GM21528 (cell line): ENCODE measurements around the gene ZDHHC17.
"Not testable (repeated sequence)": the region's sequence is repeated elsewhere in the genome, so short reads cannot be mapped to it uniquely, and the experiment has no call there.

Experiments
- ATAC-seq: cut with Tn5 transposase; IDR thresholded peaks from one replicate; pipeline ENCODE4 v1.9.1; 2021; ENCODE audit warnings: mild to moderate bottlenecking, moderate library complexity; ENCODE audit not compliant: unreplicated experiment, low FRiP score

The ZDHHC17 gene

DNA sequence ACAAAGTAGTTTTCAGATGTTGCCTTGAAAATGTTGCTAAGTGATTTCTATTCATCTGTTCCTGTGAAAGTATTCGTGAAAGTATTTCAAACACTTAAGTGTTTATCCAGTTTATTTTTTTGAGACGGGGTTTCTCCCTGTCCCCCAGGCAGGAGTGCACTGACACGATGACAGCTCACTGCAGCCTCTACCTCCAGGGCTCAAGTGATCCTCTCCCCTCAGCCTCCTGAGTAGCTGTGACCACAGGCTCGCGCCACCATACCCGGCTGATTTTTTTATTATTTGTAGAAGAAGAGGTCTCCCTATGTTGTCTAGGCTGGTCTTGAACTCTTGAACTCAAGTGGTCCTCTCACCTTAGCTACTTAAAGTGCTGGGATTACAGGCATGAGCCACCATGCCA lies 1.7 kb downstream of the ZDHHC17 start:
- no peak for ATAC-seq

DNA sequence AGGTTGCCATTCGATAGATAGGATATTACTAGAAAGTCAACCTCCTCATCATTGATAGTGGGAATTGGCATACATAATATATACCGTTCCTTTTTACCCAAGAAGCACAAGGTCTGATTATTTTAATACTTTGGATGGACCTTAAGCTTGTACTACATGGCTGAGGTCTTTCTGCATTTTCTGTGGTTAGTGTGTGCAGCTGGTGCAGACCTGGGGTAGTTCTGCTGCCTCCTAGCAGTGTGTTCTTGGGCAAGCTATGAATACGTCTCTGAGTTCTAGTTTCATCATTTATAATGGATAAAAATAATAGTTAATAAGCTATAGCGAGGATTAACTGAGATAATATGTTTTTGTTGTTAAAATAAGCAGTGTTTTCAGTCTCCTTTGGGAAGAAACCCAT lies 2.2 kb downstream of the ZDHHC17 start:
- ATAC-seq = no peak

DNA sequence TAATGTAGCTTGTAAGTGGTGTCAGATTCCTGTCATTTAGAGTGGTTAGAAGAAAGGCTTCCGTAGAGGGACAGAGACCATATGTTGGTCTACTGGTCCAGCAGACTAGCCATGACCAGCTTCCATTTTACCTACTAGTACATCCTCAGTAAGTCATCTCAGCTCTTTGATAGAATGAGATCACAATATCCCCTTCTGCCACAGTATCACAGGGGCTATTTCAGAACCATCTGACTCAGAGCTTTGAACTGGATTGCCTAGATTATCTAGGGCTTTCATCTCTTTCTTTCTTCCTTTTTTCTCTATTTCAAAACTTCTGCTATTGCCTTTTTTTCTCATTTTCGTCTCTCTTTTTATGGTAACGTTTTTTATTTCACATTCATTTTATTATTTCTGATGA lies 4.7 kb downstream of the ZDHHC17 start:
- no peak for ATAC-seq

DNA sequence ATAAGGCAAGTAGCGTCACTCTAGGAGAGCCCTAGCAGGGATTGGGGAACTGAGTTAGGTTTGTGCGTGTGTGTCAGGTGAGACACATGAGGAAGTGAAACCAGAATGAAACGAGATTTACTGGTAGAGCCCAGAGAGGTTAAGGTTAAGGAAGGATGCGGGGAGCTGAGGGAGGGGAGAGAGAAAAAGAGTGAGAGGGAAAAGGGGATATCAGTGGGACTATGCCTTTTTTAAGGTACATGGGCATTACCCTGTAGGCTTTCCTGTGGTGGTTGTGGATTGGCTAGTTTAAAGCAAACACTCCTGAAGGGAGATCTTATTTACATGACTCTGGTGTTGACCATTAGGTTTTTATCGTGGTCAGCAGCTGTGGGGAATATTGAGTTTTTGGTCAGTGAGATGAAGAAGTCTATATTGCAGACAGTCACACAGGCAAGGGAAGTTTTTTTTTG lies 13.9 kb downstream of the ZDHHC17 start:
- ATAC-seq = peak; percentile 100

DNA sequence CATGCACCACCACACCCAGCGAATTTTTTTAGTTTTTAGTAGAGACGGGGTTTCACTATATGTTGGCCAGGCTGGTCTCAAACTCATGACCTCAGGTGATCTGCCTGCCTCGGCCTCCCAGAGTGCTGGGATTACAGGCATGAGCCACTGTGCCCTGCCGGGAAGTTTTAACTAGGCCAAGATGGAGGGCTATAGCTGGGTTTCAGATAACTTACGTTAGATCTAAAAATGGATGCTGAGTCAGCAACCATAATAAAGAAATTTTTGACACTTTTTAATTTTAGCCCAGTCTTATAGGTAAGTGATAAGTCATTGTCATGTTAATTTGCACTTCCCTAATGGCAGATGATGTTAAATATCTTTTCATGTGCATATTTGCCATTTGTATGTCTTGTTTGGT lies 14.4 kb downstream of the ZDHHC17 start:
- ATAC-seq = no peak

DNA sequence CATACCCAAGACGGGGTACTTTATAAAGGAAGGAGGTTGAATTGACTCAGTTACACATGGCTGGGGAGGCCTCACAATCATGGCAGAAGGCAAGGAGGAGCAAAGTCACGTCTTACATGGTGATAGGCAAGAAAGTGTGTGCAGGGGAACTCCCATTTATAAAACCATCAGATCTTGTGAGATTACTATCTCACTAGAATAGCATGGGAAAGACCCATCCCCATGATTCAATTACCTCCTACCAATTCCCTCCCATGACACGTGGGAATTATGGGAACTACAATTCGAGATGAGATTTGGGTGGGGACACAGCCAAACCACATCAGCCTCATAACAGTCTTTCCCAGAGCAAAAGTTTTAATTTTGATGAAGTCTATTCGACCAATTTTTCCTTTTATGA lies 15.4 kb downstream of the ZDHHC17 start:
- not testable (repeated sequence) for ATAC-seq

DNA sequence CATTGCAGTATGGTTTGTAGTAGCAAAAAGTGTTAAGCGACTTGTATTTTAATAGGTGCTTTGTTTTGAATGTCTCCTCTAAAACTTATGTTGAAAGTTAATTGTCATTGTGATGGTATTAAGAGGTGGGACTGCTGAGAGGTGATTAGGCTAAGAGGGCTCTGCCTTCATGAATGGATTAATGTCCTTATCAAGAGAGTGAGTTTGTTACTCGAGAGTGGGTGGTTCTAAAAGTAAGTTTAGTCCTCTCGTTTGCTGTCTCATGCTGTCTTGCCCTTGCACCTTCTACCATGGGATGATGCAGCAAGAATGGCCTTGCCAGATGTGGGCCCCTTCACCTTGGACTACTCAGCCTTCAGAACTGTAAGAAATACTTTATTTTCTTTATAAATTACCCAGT lies 17.4 kb downstream of the ZDHHC17 start:
- ATAC-seq = no peak

DNA sequence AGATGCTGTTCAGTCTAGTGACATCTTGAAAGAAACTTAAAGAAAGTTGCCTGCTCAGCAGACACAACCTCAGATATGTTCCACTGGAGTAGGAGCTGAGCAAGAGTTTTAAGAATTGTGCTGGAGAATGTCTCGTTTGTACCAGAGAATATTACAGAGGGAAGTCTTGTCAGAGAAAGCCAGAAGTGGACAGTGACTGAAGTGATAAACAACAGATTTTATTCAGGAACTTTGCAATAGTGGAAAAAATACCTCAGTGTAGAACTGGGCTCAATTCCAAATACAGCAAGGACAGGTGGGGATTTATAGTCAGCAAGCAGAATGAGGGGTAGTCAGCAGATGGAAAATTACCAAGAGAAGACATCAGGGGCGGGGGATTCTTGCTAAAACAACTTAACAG lies 18.6 kb downstream of the ZDHHC17 start:
- ATAC-seq = no peak

DNA sequence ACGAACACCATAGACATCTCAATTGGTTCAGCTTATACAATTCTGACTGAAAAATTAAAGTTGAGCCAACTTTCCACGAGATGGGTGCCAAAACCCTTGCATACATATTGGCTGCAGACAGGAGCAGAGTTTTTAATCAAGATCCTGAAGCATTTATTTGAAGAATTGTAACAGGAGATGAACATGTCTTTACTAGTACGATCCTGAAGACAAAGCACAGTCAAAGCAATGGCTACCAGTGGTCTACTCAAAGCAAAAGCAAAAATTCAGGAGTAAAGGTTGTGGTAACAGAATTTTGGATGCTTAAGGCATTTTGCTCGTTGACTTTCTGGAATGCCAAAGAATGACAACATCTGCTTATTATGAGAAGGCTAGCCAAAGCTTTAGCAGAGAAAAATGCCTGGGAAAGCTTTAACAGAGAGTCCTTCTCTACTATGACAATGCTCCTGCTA lies 20.7 kb downstream of the ZDHHC17 start:
- ATAC-seq = no peak

DNA sequence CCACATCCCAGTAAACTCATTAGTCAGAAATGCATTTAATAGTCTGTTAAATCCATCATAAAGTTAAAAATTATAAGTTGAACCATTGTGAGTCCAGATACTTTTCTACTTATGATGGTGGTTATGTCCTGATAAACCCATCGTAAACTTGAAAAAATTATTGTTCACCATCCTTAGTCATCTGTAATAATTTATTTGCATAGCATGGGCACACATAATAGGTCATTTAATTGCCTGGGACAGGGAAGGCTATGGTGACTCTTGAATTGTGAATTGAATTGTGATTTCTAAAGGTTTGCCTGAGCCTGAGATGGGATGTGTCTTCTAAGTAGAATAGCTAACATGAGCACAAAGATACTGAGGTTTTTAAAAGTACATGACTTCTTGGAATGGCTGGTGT lies 21.5 kb downstream of the ZDHHC17 start:
- ATAC-seq = no peak

DNA sequence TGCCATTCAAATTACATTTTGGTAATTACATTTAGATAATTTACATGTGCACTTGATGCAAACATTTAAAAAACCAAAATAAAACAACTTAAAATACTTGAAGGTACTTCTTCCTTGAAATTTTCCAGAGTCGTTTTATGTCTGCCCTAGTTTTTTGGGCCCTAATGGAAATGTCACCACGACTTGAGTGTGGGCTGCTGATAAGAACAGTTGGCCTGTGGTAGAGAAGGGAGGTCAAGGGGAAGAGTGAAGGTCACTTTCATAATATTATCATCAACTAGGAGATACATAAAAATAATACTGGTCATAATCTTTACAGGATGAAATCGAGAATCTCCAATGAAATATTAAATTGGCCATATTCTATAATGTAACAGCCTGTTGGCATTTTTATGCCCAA lies 23.1 kb downstream of the ZDHHC17 start:
- ATAC-seq = no peak

DNA sequence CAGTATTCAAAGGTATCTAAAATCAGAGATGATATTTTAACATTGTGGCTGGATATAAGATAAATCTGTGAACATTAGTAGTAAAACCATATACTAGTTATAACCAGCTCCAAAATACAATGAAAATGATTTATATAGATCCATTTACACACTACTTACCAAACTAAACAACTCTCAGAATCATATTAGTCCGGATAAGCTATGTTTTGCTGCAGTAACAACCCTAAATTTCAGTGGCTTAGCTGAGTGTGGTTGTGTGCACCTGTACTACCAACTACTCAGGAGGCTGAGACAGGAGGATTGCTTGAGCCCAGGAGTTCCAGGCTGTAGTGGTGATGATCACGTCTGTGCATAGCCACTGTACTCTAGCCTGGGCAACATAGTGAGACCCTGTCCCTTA lies 23.8 kb downstream of the ZDHHC17 start:
- ATAC-seq = no peak

DNA sequence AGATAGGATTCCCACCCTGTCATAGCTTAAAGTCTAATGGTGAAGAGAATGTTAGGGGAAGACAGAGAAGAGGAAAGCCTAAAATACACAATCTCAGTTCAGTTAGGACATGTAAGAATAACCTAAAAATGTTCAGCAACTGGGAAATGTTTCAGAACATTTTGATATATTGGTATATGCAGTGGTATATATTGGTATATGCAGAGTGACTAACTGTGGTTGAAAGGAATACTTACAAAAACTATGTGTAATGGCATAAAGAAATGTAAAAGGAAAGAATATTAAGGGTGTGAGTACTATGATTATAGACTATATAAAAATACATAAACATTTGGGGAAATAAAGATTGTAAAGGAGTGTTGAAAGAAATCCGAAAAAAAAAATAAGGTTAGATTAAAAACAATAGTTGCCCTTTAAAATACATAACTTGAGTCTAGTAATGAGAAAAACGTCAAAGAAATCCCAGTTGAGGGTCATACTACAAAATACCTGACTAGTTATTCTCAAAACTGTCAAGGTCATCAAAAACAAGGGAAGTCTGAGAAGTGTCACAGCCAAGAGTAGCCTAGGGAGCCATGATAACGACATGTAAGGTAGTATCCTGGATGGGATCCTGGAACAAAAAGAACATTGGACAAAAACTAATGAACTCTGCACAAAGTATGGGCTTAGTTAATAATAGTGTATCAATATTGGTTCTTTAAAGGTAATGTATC lies 25.6 kb downstream of the ZDHHC17 start:
- ATAC-seq = no peak

DNA sequence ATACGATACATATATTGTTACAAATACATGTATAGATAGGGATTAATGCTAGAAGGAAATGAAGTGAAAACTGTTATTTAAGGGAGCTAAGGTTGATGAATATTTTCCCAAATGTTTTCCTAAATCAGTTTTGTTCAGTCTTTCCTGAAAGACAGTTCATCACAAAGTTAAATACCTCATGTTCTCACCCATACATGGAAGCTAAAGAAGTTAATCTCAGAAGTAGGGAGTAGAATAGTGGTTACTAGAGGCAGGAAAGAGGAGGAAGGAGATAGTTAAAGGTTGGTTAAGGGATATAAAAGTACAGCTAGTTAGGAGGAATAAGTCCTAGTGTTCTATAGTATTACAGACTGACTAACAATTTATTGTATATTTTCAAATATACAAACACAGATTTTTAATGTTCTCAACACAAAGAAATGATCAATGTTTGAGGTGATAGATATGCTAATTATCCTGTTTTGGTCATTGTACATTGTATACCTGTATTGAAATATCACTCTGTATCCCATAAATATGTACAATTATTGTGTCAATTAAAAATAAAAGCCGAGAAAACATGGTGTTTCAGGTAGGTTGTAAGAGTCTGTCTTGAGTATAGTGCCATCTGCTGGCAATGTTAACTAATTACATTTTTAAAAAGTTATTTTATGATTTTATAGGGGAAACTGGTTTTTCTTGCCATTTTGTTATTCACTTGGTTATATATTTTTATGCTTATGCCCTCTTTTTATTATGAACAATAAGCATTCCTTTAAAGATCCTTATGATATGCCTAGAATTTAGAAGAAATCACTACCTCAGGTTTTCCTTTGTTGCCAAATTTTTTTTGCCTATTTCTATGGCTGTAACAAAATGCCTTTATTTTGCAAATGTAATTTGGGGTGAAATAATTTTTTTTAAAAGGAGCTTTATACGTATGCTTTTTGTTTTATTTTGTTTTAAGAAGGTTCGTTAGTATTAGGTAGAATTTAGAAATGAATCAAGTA lies 26.9 kb downstream of the ZDHHC17 start:
- no peak for ATAC-seq

DNA sequence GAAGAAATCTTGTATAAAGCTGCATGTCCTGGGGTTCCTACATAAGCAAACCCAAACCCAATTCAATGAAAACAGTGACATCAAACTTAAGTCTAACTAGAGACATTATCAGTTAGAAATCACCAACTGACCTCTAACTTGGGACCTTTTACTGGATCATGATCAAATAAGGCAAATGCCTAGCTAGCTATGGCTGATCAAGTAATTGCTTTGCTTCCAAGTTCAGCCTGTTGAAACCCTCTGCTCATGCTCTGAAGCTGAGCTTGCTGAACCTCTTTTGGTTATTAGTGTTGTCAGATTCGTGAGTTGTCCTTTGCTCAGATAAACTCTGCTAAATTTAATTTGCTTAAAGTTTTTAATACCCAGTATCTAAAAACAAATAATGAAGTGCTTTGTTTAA lies 28.9 kb downstream of the ZDHHC17 start:
- ATAC-seq = no peak

DNA sequence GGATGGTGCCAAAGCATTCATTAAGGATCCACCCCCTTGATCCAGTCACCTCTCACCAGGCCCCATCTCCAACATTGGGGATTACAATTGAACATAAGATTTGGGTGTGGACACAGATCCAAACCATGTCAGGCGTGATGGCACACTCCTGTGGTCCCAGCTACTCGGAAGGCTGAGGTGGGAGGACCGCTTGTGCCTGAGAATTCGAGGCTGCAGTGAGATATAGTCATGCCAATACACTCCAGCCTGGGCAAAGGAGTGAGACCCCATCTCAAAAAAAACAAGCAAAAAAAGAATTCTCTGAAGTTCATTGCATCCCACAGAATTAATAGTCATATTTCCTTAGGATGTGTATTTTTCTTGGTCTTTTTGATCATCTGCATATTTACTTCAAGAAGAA lies 34.9 kb downstream of the ZDHHC17 start:
- ATAC-seq = no peak

DNA sequence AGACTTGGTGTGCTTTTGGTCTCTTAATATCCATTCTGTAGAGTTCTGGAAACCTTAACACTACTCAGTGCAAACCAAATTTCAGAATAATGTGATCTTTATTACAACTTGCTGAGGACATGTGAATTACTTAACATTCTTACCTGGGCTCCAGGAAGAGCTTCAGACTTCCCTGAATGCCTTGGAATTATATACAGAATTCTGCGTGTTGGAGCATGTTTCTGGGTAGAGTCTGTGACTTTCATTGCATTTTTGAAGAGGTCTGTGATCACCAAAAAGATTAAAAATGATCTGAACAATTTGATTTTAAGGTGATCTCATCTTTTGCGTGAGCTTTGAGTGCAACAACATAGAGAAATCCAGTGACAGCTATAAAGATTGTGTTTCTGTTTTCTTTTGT lies 35.4 kb downstream of the ZDHHC17 start:
- ATAC-seq = no peak

DNA sequence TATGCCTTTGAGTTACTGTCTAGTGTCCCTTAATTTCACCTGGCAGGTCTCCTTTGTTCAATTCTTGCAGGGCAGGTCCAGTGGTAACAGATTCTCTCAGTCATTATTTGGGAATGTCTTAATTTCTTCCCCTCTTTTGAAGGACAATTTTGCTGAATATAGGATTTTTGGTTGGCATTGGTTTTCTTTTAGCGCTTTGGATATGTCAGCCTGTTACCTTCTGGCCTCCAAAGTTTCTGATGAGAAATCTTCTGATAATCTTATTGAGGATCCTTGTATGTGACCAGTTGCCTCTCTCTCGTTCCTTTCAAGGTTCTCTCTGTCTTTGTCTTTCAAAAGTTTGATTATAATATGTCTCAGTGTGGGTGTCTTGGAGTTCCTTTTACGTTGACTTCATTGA lies 38.1 kb downstream of the ZDHHC17 start:
- no peak for ATAC-seq

DNA sequence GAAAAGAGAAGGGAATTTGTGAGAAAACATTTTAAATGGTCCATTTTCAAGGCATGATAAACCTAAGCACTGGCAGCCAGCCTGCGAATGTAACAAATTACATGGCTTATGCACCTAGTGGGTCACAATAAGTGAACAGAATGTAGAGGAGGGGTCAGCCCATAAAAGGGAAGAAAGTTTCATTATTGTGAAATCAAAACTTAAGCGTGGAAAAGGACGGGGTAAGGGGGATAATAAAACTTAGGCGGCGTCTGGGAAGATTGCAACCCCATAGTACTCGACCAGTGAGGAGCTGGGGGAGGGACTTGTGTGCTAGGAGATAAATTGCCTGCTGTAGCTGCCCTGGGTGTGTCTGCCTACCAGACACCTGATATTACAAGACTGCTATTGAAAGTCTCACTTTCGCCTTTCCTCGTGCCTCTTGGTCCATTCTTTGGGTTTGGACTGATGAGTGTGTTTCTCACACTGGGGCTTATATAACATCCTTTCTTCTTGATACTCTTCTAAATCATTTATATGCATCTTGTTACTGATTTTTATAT lies 40.6 kb downstream of the ZDHHC17 start:
- ATAC-seq = no peak

DNA sequence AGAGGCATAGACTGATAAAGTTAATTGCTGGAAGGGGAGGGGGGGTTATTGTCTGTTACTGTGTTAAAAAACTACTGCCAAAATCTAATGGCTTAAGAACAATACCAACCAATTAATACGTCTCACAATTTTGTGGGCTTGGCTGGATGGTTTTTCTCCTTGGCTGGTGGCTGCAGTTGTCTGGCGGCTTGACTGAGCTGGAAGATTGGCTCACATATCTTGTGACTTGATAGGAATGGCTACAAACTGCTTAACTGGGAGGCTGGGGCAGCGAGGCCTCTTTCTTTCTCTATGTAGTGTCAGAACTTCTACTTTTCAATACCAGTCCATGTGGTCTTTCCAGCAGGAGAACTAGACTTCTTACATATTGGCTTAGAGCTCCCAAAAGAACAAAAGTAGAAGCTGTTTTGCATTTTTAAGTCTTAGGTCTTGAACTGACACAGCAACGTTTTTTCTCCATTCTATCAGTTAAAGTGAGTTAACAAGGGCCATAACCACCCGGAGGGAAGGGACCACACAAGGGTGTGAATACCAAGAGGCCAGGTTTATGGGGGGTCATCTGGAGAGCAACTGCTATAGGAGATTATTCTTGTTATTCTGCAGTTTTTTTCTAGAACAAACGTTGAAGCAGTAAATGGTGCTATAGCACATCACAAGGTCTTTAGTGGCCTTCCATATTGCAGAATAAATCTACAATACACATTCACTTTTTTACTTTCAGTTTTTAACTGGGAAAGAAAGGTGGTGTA lies 46.9 kb downstream of the ZDHHC17 start:
- no peak for ATAC-seq

DNA sequence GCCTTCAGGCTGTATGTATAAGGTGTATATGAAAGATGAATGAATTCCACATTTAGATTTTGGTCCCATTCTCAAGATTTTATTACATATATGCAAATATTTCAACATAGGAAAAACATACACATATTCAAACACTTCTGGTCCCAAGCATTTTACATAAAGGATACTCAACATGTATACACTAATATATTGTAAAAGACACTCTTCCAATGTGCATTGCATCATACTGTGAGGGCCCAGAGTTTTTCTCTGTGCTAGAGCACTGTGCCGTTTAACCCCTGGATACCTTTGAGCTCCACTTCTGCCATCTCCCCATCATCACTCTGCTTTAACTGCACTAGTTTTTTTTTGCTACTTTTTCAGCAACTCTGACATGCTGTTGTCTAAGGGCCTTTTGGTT lies 48.1 kb downstream of the ZDHHC17 start:
- ATAC-seq = no peak
